Left lung (tissue), 10 donors: ENCODE results near the gene CPAMD8. TPM values are rescaled to one million over a fixed set of nuclear protein-coding genes. Genes with fewer than 3 reads are reported as not detected.
"Not testable (repeated sequence)": the region's sequence is repeated elsewhere in the genome, so short reads cannot be mapped to it uniquely, and the experiment has no call there.

Experiments used
- ATAC-seq: fragments of 200-7000 bp; cut with Tn5 transposase; one replicate; pipeline ENCODE4 v1.9.1; 2020; ENCODE audit warnings: moderate library complexity
- DNase-seq, 4 donors: peaks; one replicate each; pipeline ENCODE4 v3.0.0-alpha.2; 2013 to 2020
- H3K27ac ChIP-seq, 2 donors: fragments of 200-600 bp; sonication (generic) in 1 of 2; one replicate each; pipeline versions ENCODE4 v1.5.0 to v1.8.0; 2020 to 2021
- H3K27me3 ChIP-seq, 2 donors: fragments of 200-600 bp; sonication (generic) in 1 of 2; one replicate each; pipeline versions ENCODE4 v1.5.0 to v1.8.0; 2020 to 2021
- H3K36me3 ChIP-seq, 2 donors: fragments of 200-600 bp; sonication (generic) in 1 of 2; one replicate each; pipeline versions ENCODE4 v1.5.0 to v1.8.0; 2020 to 2021
- H3K4me1 ChIP-seq, 2 donors: fragments of 200-600 bp; one replicate each; pipeline ENCODE4 v1.8.0; 2021
- H3K4me3 ChIP-seq, 2 donors: fragments of 200-600 bp; sonication (generic) in 1 of 2; one replicate each; pipeline versions ENCODE4 v1.5.0 to v1.8.0; 2020 to 2021; ENCODE audit warnings: mild to moderate bottlenecking in 1 of 2
- H3K9me3 ChIP-seq, 2 donors: fragments of 200-600 bp; sonication (generic) in 1 of 2; one replicate each; pipeline versions ENCODE4 v1.5.0 to v1.8.0; 2020 to 2021
- CTCF ChIP-seq, 2 donors: fragments of 200-600 bp; sonication (generic) in 1 of 2; IDR thresholded peaks; one replicate each; pipeline versions ENCODE4 v1.5.0 to v1.8.0; 2021; ENCODE audit warnings: antibody characterized with exemption in 2 of 2
- intact Hi-C, 2 donors: fragments of 100-400 bp; cut with DNase I; formaldehyde crosslinking; loops; one replicate each; pipeline versions ENCODE4 v1.11.2 to v1.14.2; 2022
- polyA plus RNA-seq, 6 donors: library from polyadenylated mRNA; unstranded; fragments of 120-200 nt; gene quantifications; one replicate each; pipeline ENCODE4 v1.2.1, GENCODE V29; 2013; ENCODE audit not compliant: insufficient read length in 6 of 6
- total RNA-seq, 2 donors: library from RNA; stranded (reverse); fragmentation: NEBNext Ultra II Directional; extraction: Animal tissue kit (Norgen Biotek cat#: 25700); gene quantifications; one replicate each; pipeline ENCODE4 v1.2.1, GENCODE V29; 2021
- donor health status: DM: no; HTN: yes; CAD: no.
- donor health status: DM: no; HTN: no; CAD: no.

Gene CPAMD8
- total and polyA plus RNA-seq, 8 donors, result 13.1 to 79.9 (median 64.8) TPM

GRCh38 chr19:16976446-16976845, 50.2 kb downstream of the CPAMD8 start:
- DNase-seq, result no peak
- Histone ChIP-seq H3K27me3 (no peaks in the 10 kb centered on the region), H3K4me1 (no peaks in the 10 kb centered on the region), H3K36me3 (no peaks in the 10 kb centered on the region), H3K4me3 (no peak overlapping the region), H3K9me3 (no peaks in the 10 kb centered on the region), H3K27ac (no peak overlapping the region)
- no peak for ATAC-seq
- TF ChIP-seq CTCF (IDR thresholded peaks at IDR 0.05), result no peak
- intact Hi-C loops, result no loop called here

GRCh38 chr19:16970821-16971220, 55.8 kb downstream of the CPAMD8 start:
- Histone ChIP-seq H3K4me3 (no peak overlapping the region), H3K27ac (no peak overlapping the region), H3K36me3 (peaks cover 0 to 9% of the 10 kb centered on the region in 2 donors), H3K27me3 (no peaks in the 10 kb centered on the region), H3K4me1 (no peaks in the 10 kb centered on the region), H3K9me3 (peaks cover 0 to 13% of the 10 kb centered on the region in 2 donors)
- TF ChIP-seq CTCF (IDR thresholded peaks at IDR 0.05), result no peak
- no peak for DNase-seq
- no peak for ATAC-seq
- intact Hi-C loops, result no loop called here

- Histone ChIP-seq H3K9me3 (peaks cover 0 to 13% of the 10 kb centered on the region in 2 donors), H3K4me3 (no peak overlapping the region), H3K4me1 (no peaks in the 10 kb centered on the region), H3K27ac (no peak overlapping the region), H3K36me3 (peaks cover 0 to 9% of the 10 kb centered on the region in 2 donors), H3K27me3 (no peaks in the 10 kb centered on the region)
- DNase-seq (no peak), ATAC-seq (peak; percentile 37)
- intact Hi-C loops, result no loop called here
- no peak for TF ChIP-seq CTCF (IDR thresholded peaks at IDR 0.05)
Observed at GRCh38 chr19:16969135-16969534, 57.5 kb downstream of the CPAMD8 start.

GRCh38 chr19:16960996-16961822, 65.4 kb downstream of the CPAMD8 start:
- H3K36me3 ChIP-seq, H3K9me3 ChIP-seq, ATAC-seq, intact Hi-C loops, H3K4me3 ChIP-seq, H3K27ac ChIP-seq, H3K27me3 ChIP-seq: not testable (repeated sequence)
- H3K4me1 ChIP-seq, result peaks cover 12 to 30% of the 10 kb centered on the region in 2 donors
- peak in 1 of 4 donors; percentile 15 for DNase-seq

- H3K27ac ChIP-seq, DNase-seq, H3K4me3 ChIP-seq, ATAC-seq, H3K36me3 ChIP-seq, H3K9me3 ChIP-seq, intact Hi-C loops, H3K27me3 ChIP-seq: not testable (repeated sequence)
- H3K4me1 ChIP-seq, result peaks cover 14 to 33% of the 10 kb centered on the region in 2 donors
Observed at GRCh38 chr19:16958277-16958676, 68.3 kb downstream of the CPAMD8 start.

GRCh38 chr19:16957855-16958254, 68.8 kb downstream of the CPAMD8 start:
- DNase-seq (no peak), ATAC-seq (no peak)
- Histone ChIP-seq H3K4me1 (peaks cover 14 to 33% of the 10 kb centered on the region in 2 donors), H3K9me3 (no peaks in the 10 kb centered on the region), H3K27ac (peak overlapping the region in 1 of 2 donors; percentile 60), H3K4me3 (no peak overlapping the region), H3K27me3 (no peaks in the 10 kb centered on the region), H3K36me3 (no peaks in the 10 kb centered on the region)
- TF ChIP-seq CTCF (IDR thresholded peaks at IDR 0.05), result no peak
- intact Hi-C loops, result no loop called here
